Hair follicular keratinocyte (primary cell): ENCODE results near the gene MBOAT7. TPM values are rescaled to one million over a fixed set of nuclear protein-coding genes. Genes with fewer than 3 reads are reported as not detected.

Experiments
- total RNA-seq: library from RNA; depleted of rRNA; stranded (reverse); fragments of >200 nt; gene quantifications from 2 replicates; pipeline ENCODE4 v1.2.3, GENCODE V29; 2015

The MBOAT7 gene, protein sequence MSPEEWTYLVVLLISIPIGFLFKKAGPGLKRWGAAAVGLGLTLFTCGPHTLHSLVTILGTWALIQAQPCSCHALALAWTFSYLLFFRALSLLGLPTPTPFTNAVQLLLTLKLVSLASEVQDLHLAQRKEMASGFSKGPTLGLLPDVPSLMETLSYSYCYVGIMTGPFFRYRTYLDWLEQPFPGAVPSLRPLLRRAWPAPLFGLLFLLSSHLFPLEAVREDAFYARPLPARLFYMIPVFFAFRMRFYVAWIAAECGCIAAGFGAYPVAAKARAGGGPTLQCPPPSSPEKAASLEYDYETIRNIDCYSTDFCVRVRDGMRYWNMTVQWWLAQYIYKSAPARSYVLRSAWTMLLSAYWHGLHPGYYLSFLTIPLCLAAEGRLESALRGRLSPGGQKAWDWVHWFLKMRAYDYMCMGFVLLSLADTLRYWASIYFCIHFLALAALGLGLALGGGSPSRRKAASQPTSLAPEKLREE
- total RNA-seq, result 73.7 and 97.3 TPM in 2 replicates

DNA sequence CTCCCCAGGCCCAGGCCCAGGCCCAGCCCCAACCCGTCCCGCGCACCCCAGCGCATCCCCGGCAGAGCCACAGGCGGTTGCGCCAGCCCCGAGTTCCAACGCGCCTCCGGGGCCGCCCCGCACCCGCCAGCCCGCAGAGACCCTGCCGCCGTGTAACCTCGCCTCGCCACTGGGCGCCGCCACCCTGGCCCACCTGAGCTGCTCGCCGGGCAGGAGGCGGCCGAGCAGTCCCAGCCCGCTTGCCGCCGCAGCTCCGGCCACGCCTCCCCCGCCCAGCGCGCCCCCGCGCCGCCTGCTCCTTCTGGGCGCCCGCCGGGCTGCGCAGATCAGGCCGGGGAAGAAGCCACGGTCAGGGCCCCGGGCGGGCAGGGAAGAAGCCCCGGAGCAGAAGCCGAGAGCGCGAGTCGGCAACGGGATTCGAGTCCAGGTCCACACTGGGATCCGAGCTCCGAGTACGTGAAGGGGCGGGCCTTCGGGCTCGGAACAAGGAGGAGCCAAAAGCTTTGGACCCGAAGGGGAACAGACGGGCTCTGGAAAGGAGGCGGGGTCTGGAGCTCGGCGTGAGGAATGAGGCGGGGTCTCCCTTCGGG lies at the start of gene MBOAT7:
Gene MBOAT7, minus strand, starts transcription at position 436 of the 590 bp plus-strand sequence. CDS start 1,072 bp downstream, outside the sequence.

DNA sequence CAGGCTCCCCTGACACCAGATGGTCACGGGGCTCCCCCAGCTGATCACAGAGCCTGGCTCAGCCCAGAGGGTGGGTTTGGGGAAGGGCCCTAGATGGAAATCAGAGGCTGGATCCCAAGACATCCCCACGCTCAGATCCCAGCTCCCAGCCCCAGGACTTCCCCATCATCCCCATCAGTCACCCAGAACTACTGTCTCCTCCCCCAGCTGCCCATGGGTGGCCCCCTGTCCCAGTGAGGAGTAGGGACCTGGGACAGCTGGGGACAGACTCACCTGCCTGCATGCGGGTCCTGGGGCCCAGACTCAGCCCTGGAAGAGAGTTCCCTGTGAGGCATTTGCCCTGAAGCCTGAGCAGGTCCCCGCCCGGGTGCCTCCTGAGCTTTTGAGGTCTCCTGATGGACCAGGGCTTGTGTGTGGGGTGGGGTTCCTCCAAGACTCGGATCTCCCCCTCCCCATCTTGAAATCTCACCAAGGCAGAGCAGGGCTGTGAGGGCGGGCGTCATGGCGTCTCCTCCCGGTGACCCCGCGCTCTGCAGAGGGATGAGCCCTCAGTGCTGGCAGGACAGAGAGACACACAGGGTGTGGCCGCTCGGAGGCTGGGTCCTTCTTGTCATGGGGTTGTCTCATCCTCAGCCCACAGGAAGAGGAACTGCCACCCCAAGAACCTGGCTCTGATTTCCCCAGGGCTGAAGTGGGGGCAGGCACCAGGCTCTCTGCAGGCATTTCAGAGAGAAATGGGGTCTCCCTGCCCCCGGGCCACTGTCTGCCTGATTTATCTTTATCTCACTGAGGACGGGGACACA lies 33.3 kb upstream of the MBOAT7 start, which contains the start of gene LILRB3:
Gene LILRB3, minus strand, starts transcription at position 534 of the 803 bp plus-strand sequence. Its CDS starts 31 bp downstream, at position 503.

GRCh38 chr19:54191011-54191810 lies 1.8 kb upstream of the MBOAT7 start, which contains the start of gene TSEN34:
Gene TSEN34 (plus strand): TSS chr19:54191308. CDS start chr19:54191365, 57 bp downstream.

DNA sequence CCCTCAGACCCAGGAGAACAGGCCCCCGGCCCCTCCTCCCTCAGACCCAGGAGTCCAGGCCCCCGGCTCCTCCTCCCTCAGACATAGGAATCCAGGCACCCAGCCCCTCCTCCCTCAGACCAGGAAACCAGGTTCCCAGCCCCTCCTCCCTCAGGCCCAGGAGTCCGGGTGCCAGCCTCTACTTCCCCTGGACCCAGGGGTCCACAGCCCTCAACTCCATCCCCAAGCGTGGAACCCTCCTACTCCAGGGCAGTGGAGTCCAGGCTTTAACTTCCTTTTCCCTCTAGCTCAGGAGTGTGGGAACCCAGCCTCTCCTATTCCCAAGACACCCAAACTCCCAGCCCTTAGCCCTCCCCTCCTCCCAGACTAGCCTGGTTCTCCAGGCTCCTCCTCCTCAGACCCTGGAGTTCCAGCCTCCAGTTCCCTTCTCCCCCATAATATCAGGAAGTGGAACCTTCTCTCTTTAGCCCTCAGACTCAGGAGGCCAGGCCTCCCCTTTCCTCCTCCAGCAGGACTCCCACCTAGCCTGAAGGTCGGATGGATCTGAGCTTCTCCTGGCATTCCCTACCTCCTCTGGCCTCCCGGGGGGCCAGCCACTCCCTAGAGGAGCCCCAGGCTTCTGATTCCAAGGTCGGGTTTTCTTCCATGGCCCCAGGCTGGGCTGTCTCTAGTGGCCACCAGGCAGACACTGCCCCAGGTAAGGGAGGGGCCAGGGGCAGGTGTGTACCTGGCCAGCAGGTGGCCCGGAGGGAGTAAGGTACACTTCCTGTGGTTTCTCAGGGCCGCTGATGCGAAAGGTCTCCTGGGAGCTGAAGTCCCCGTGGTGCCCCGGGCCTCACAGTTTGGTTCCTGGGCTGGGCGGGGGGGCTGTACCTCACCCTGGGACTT lies 16.7 kb downstream of the MBOAT7 start, which contains the start of gene TMC4:
Gene TMC4, minus strand, starts transcription at position 690 of the 888 bp plus-strand sequence. Its CDS starts 43 bp downstream, at position 647.

GRCh38 chr19:54159352-54160181 lies 29.8 kb downstream of the MBOAT7 start, which contains the start of gene LENG1:
Gene LENG1 (minus strand): TSS chr19:54159721. CDS start chr19:54159695, 26 bp downstream.

GRCh38 chr19:54137699-54138488 lies 51.5 kb downstream of the MBOAT7 start, which contains the start of gene CNOT3:
Gene CNOT3 (plus strand): TSS chr19:54137762. CDS start chr19:54142979, 5,217 bp downstream.

Other genes with a start within 250 kb of the MBOAT7 start
- not detected in 2 replicates for gene CACNG8, start 226.6 kb downstream of the MBOAT7 start, total RNA-seq
- not detected in 2 replicates for gene CACNG6, start 197.9 kb downstream of the MBOAT7 start, total RNA-seq
- not detected in 2 replicates for gene VSTM1, start 125.7 kb downstream of the MBOAT7 start, total RNA-seq
- gene TARM1, start 108.2 kb downstream of the MBOAT7 start, total RNA-seq, result not detected in 2 replicates
- gene OSCAR, start 88.8 kb downstream of the MBOAT7 start, total RNA-seq, result 0.70 and 1.7 TPM in 2 replicates
- gene NDUFA3, start 86.7 kb downstream of the MBOAT7 start, total RNA-seq, result 25.6 and 48.0 TPM in 2 replicates
- gene TFPT, start 73.9 kb downstream of the MBOAT7 start, total RNA-seq, result 9.0 and 18.6 TPM in 2 replicates
- gene PRPF31, start 73.8 kb downstream of the MBOAT7 start, total RNA-seq, result 44.2 and 74.0 TPM in 2 replicates
- gene CNOT3, start 51.8 kb downstream of the MBOAT7 start, total RNA-seq, result 12.9 and 18.3 TPM in 2 replicates
- gene LENG1, start 29.9 kb downstream of the MBOAT7 start, total RNA-seq, result 7.2 and 8.3 TPM in 2 replicates
- gene TMC4, start 16.4 kb downstream of the MBOAT7 start, total RNA-seq, result 6.6 and 22.6 TPM in 2 replicates
- gene TSEN34, start 1.7 kb upstream of the MBOAT7 start, total RNA-seq, result 140 and 179 TPM in 2 replicates
- gene RPS9, start 11.3 kb upstream of the MBOAT7 start, total RNA-seq, result 2,479 and 2,533 TPM in 2 replicates
- not detected in 2 replicates for gene LILRB3, start 33.4 kb upstream of the MBOAT7 start, total RNA-seq
- not detected in 2 replicates for gene LILRA6, start 53.2 kb upstream of the MBOAT7 start, total RNA-seq
- not detected in 2 replicates for gene LILRB5, start 67.7 kb upstream of the MBOAT7 start, total RNA-seq
- not detected in 2 replicates for gene LILRB2, start 91.5 kb upstream of the MBOAT7 start, total RNA-seq
- gene LILRA5, start 123.6 kb upstream of the MBOAT7 start, total RNA-seq, result not detected in 2 replicates
- gene LILRA4, start 149.6 kb upstream of the MBOAT7 start, total RNA-seq, result not detected in 2 replicates
- gene LAIR1, start 175.4 kb upstream of the MBOAT7 start, total RNA-seq, result not detected in 2 replicates
- not detected in 2 replicates for gene TTYH1, start 225.9 kb upstream of the MBOAT7 start, total RNA-seq